Stimulated activated CD8-positive, alpha-beta memory T cell treated with anti-CD3 and anti-CD28 coated beads, Interleukin-15, amount 100 ng/mL, for 48 hours (primary cell): ENCODE results near the gene ZNF804B.

Experiments used
- DNase-seq, 2 donors: peaks; one replicate each; pipeline ENCODE4 v3.0.0-alpha.2; 2020; ENCODE audit warnings: low read depth in 2 of 2

The ZNF804B gene

GRCh38 chr7:88759230-88760135 lies at the start of gene ZNF804B:
Gene ZNF804B (plus strand): TSS chr7:88759700. CDS start chr7:88759977, 277 bp downstream.
- DNase-seq: no peak

- no peak for DNase-seq
Observed at GRCh38 chr7:88735920-88736319, 23.6 kb upstream of the ZNF804B start.

- no peak for DNase-seq
Observed at GRCh38 chr7:88737632-88738031, 21.9 kb upstream of the ZNF804B start.

GRCh38 chr7:88746126-88746525 lies 13.4 kb upstream of the ZNF804B start:
- no peak for DNase-seq

GRCh38 chr7:88756802-88757201 lies 2.7 kb upstream of the ZNF804B start:
- no peak for DNase-seq

- DNase-seq: no peak
Observed at GRCh38 chr7:88757371-88757770, 2.1 kb upstream of the ZNF804B start.

GRCh38 chr7:88758381-88759229 lies 895 bp upstream of the ZNF804B start:
- no peak for DNase-seq

- DNase-seq: no peak
Observed at GRCh38 chr7:88760136-88760515, 626 bp downstream of the ZNF804B start.

- no peak for DNase-seq
Observed at GRCh38 chr7:88761779-88762178, 2.3 kb downstream of the ZNF804B start.

GRCh38 chr7:88771417-88771816 lies 11.9 kb downstream of the ZNF804B start:
- no peak for DNase-seq

- DNase-seq: no peak
Observed at GRCh38 chr7:88772776-88773175, 13.3 kb downstream of the ZNF804B start.

- no peak for DNase-seq
Observed at GRCh38 chr7:88775838-88776237, 16.3 kb downstream of the ZNF804B start.

- DNase-seq: no peak
Observed at GRCh38 chr7:88787777-88788176, 28.3 kb downstream of the ZNF804B start.

GRCh38 chr7:88789480-88790064 lies 30.1 kb downstream of the ZNF804B start:
- DNase-seq: no peak

- no peak for DNase-seq
Observed at GRCh38 chr7:88791891-88792290, 32.4 kb downstream of the ZNF804B start.

GRCh38 chr7:88792361-88792760 lies 32.9 kb downstream of the ZNF804B start:
- no peak for DNase-seq

- no peak for DNase-seq
Observed at GRCh38 chr7:88795553-88795952, 36.1 kb downstream of the ZNF804B start, which contains the start of gene TEX47. Gene TEX47 (minus strand): TSS chr7:88795737. CDS start chr7:88794942, 795 bp downstream.

GRCh38 chr7:88801046-88801445 lies 41.5 kb downstream of the ZNF804B start:
- DNase-seq: no peak

GRCh38 chr7:88806280-88807037 lies 47.0 kb downstream of the ZNF804B start:
- DNase-seq: no peak

GRCh38 chr7:88818552-88818951 lies 59.1 kb downstream of the ZNF804B start:
- DNase-seq: no peak

- no peak for DNase-seq
Observed at GRCh38 chr7:88826222-88826621, 66.7 kb downstream of the ZNF804B start.
